Activated CD8-positive, alpha-beta memory T cell treated with anti-CD3 and anti-CD28 coated beads for 1 hour (primary cell): Measurements from ENCODE around the gene SUGT1.
"Not testable (repeated sequence)": the region's sequence is repeated elsewhere in the genome, so short reads cannot be mapped to it uniquely, and the experiment has no call there.

ENCODE experiments used
- DNase-seq, 2 donors: peaks; one replicate each; pipeline ENCODE4 v3.0.0-alpha.2; 2020; ENCODE audit warnings: low read depth in 1 of 2; ENCODE audit errors: extremely low read depth in 1 of 2

SUGT1 gene

GRCh38 chr13:52665325-52665724, 12.7 kb downstream of the SUGT1 start:
- no peak for DNase-seq

GRCh38 chr13:52669677-52670076, 17.0 kb downstream of the SUGT1 start:
- DNase-seq: no peak

- no peak for DNase-seq
Measured at GRCh38 chr13:52670726-52671125, 18.1 kb downstream of the SUGT1 start.

GRCh38 chr13:52673465-52673864, 20.8 kb downstream of the SUGT1 start:
- DNase-seq: no peak

- DNase-seq: no peak
Measured at GRCh38 chr13:52677823-52678222, 25.2 kb downstream of the SUGT1 start.

- not testable (repeated sequence) for DNase-seq
Measured at GRCh38 chr13:52685806-52686205, 33.2 kb downstream of the SUGT1 start.

GRCh38 chr13:52686376-52686775, 33.7 kb downstream of the SUGT1 start:
- DNase-seq: no peak

- DNase-seq: no peak
Measured at GRCh38 chr13:52695856-52696255, 43.2 kb downstream of the SUGT1 start.

- DNase-seq: no peak
Measured at GRCh38 chr13:52696566-52696965, 43.9 kb downstream of the SUGT1 start.

GRCh38 chr13:52701728-52702465, 49.3 kb downstream of the SUGT1 start:
- DNase-seq: no peak

- no peak for DNase-seq
Measured at GRCh38 chr13:52703482-52703881, 50.8 kb downstream of the SUGT1 start.

GRCh38 chr13:52706081-52706480, 53.4 kb downstream of the SUGT1 start:
- no peak for DNase-seq

- no peak for DNase-seq
Measured at GRCh38 chr13:52707375-52707774, 54.7 kb downstream of the SUGT1 start.

- not testable (repeated sequence) for DNase-seq
Measured at GRCh38 chr13:52708266-52708665, 55.6 kb downstream of the SUGT1 start.

- DNase-seq: no peak
Measured at GRCh38 chr13:52711286-52711685, 58.6 kb downstream of the SUGT1 start.

- no peak for DNase-seq
Measured at GRCh38 chr13:52712385-52712784, 59.7 kb downstream of the SUGT1 start.

GRCh38 chr13:52713894-52714293, 61.3 kb downstream of the SUGT1 start:
- no peak for DNase-seq

GRCh38 chr13:52720904-52721303, 68.3 kb downstream of the SUGT1 start:
- not testable (repeated sequence) for DNase-seq

- DNase-seq: not testable (repeated sequence)
Measured at GRCh38 chr13:52721356-52721755, 68.7 kb downstream of the SUGT1 start.

GRCh38 chr13:52723181-52723580, 70.5 kb downstream of the SUGT1 start:
- DNase-seq: no peak

- no peak for DNase-seq
Measured at GRCh38 chr13:52725302-52725701, 72.7 kb downstream of the SUGT1 start.

GRCh38 chr13:52726258-52726657, 73.6 kb downstream of the SUGT1 start:
- no peak for DNase-seq

- DNase-seq: no peak
Measured at GRCh38 chr13:52734075-52734623, 81.5 kb downstream of the SUGT1 start.
